Neural crest cell (in vitro differentiated cells): Measurements from ENCODE around the gene PLCH2. TPM values are rescaled to one million over a fixed set of nuclear protein-coding genes. Genes with fewer than 3 reads are reported as not detected.

Experiments used
- DNase-seq: peaks from one replicate; pipeline ENCODE4 v3.0.0; 2021; ENCODE audit warnings: low read depth, mixed read lengths, low spot score
- H3K27ac Mint-ChIP-seq: one replicate; pipeline ENCODE4 v1.8.0; 2021; ENCODE audit warnings: mild to moderate bottlenecking, mixed read lengths; ENCODE audit not compliant: unreplicated experiment
- H3K27me3 Mint-ChIP-seq: 2 replicates; pipeline ENCODE4 v1.8.0; 2021; ENCODE audit warnings: low read depth, mild to moderate bottlenecking, mixed read lengths
- H3K36me3 Mint-ChIP-seq: 2 replicates; pipeline ENCODE4 v1.8.0; 2021; ENCODE audit warnings: low read depth, mild to moderate bottlenecking, mixed read lengths
- H3K4me1 Mint-ChIP-seq: 2 replicates; pipeline ENCODE4 v1.8.0; 2021; ENCODE audit warnings: mixed read lengths
- H3K4me3 Mint-ChIP-seq: one replicate; pipeline ENCODE4 v1.8.0; 2021; ENCODE audit warnings: mild to moderate bottlenecking, mixed read lengths
- H3K9me3 Mint-ChIP-seq: 2 replicates; pipeline ENCODE4 v1.8.0; 2021; ENCODE audit warnings: mixed read lengths
- total RNA-seq: library from RNA; stranded (reverse); gene quantifications from 2 replicates; pipeline ENCODE4 v1.2.1, GENCODE V29; 2021
- TF ChIP-seq, protein P1 (sequence below): fragments of 200-600 bp; sonication (generic); conservative IDR thresholded peaks from 2 replicates; pipeline ENCODE4 v1.5.0; 2021; ENCODE audit warnings: antibody characterized with exemption, mild to moderate bottlenecking

The PLCH2 gene
- total RNA-seq, 1 donor from 2014 or later = 0.37 TPM

DNA sequence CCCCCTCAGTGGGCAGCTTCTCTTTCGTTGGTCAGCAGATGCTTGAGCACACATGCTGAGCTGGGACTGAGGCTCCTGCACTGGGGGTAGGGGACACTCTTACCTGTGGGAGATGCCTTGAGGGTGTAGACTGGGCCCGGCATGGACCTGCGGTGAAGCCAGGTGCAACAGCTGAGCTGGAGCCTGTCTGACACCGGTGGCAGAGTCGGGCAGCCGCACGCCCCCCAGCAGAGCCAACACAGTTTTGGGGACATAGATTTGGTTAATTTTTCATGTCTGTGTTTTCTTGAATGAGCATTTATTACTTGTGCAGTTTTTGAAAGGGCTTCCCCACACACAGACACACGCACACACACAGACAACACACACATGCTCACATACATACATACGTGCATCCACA is 59.9 kb downstream of the PLCH2 start:
- H3K4me3 Mint-ChIP-seq = no peak overlapping the region
- no peak overlapping the region for H3K27ac Mint-ChIP-seq
- peaks cover 33% of the 10 kb centered on the region for H3K4me1 Mint-ChIP-seq
- H3K36me3 Mint-ChIP-seq = no peaks in the 10 kb centered on the region
- peaks cover 47% of the 10 kb centered on the region for H3K27me3 Mint-ChIP-seq
- no peaks in the 10 kb centered on the region for H3K9me3 Mint-ChIP-seq
- TF ChIP-seq, protein P1, sequence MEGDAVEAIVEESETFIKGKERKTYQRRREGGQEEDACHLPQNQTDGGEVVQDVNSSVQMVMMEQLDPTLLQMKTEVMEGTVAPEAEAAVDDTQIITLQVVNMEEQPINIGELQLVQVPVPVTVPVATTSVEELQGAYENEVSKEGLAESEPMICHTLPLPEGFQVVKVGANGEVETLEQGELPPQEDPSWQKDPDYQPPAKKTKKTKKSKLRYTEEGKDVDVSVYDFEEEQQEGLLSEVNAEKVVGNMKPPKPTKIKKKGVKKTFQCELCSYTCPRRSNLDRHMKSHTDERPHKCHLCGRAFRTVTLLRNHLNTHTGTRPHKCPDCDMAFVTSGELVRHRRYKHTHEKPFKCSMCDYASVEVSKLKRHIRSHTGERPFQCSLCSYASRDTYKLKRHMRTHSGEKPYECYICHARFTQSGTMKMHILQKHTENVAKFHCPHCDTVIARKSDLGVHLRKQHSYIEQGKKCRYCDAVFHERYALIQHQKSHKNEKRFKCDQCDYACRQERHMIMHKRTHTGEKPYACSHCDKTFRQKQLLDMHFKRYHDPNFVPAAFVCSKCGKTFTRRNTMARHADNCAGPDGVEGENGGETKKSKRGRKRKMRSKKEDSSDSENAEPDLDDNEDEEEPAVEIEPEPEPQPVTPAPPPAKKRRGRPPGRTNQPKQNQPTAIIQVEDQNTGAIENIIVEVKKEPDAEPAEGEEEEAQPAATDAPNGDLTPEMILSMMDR = no peak
- DNase-seq = no peak

DNA sequence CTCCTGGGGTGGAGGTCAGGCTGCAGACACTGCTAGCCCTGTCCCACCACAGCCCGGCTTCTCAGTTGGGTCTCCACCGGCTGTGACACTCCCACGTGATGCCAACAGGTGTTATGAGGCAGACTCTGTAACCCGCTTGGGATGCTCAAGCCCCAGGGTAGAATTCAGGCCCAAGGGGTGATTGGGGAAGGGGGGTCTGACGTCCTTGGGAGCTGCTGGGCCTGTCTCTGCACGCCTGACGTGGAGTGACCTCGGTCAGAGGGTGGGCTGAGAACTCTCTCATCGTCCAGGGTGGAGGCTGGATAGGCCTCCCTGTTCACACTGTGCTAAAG is 61.7 kb downstream of the PLCH2 start:
- Mint-ChIP-seq H3K9me3 (no peaks in the 10 kb centered on the region), H3K4me3 (no peak overlapping the region), H3K27ac (no peak overlapping the region), H3K36me3 (no peaks in the 10 kb centered on the region), H3K27me3 (peaks cover 34% of the 10 kb centered on the region), H3K4me1 (peaks cover 42% of the 10 kb centered on the region)
- TF ChIP-seq, protein P1 = no peak
- DNase-seq = no peak

DNA sequence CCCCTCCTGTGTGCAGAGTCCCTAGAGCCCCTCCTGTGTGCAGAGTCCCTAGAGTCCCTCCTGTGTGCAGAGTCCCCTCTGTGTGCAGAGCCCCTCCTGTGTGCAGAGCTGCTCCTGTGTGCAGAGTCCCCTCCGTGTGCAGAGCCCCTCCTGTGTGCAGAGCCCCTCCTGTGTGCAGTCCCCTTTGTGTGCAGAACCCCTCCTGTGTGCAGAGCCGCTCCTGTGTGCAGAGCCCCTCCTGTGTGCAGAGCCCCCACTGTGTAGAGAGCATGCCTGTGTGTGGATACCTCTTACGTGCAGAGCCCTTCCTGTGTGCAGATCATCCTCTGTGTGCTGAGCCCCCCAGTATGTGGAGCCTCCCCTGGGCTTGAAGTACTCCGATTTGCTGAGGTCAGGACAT is 62.3 kb downstream of the PLCH2 start:
- peaks cover 28% of the 10 kb centered on the region for H3K27me3 Mint-ChIP-seq
- TF ChIP-seq, protein P1 = no peak
- H3K27ac Mint-ChIP-seq = no peak overlapping the region
- no peaks in the 10 kb centered on the region for H3K36me3 Mint-ChIP-seq
- peaks cover 35% of the 10 kb centered on the region for H3K4me1 Mint-ChIP-seq
- no peak overlapping the region for H3K4me3 Mint-ChIP-seq
- no peak for DNase-seq
- no peaks in the 10 kb centered on the region for H3K9me3 Mint-ChIP-seq

DNA sequence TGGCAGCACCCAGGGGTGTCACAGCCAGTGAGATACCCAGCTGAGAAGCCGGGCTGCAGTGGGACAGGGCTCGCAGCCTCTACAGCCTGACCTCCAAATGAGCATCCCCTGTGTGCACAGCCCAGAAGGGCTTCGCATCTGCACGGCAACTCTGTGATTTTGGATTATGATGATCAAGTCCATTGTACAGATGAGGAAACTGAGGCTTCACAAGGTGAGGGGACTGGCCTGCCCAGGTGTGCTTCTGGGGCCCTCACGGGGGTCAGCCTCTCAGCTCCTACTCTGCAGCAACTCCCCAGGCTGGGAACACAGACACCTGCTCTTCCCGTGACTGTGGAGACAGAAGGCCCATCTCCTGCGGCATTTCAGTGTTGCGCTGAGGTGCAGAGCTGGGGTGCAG is 62.8 kb downstream of the PLCH2 start:
- Mint-ChIP-seq H3K4me3 (no peak overlapping the region), H3K27me3 (peaks cover 23% of the 10 kb centered on the region), H3K9me3 (no peaks in the 10 kb centered on the region), H3K27ac (no peak overlapping the region), H3K4me1 (peaks cover 33% of the 10 kb centered on the region), H3K36me3 (no peaks in the 10 kb centered on the region)
- TF ChIP-seq, protein P1 = no peak
- no peak for DNase-seq

DNA sequence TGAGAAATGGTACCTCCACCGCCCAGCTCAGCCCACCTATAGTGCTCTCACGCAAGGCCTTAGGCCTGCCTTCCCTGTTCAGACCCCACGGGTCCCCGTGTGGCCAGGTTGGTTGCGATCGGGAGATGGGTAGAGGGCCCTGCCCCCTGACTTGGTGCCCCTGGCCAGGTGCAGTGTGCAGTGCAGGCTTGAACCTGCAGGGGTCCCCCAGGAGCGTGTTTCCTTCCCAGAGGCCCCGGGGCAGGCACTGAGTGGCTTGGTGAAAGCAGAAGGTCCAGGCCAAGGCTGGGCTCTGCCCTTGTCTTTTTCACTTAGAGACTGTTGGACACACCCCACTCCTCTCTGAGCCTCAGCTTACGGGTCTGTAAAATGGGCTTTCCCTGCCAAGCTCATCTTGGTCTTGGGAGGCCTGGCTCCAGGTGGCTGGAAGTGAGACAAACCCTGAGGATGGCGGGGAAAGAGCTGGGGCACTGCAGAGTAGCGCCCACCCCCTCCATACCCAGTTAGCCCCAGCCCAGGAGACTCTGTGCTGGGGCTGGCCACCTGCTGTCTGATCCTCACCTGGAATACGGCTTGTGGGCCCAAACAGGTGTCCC is 63.3 kb downstream of the PLCH2 start:
- Mint-ChIP-seq H3K27ac (no peak overlapping the region), H3K4me3 (no peak overlapping the region), H3K36me3 (no peaks in the 10 kb centered on the region), H3K4me1 (peaks cover 35% of the 10 kb centered on the region), H3K9me3 (no peaks in the 10 kb centered on the region), H3K27me3 (peaks cover 20% of the 10 kb centered on the region)
- TF ChIP-seq, protein P1 = peak; percentile 51
- peak; percentile 43 for DNase-seq
